Measurements from ENCODE around the gene FOXN1. TPM values are rescaled to one million over a fixed set of nuclear protein-coding genes. Genes with fewer than 3 reads are reported as not detected.

The FOXN1 gene
- polyA plus RNA-seq, 2 of the 4 experiments (the other 2 are of a cell fraction), result not detected

GRCh38 chr17:28511858-28512461, 5.8 kb downstream of the FOXN1 start:
- DNase-seq (ENCODE audit: low read depth in 1 of 2, low spot score in 1 of 2), result no peak
- ChIA-PET POLR2A (no interaction called here), CTCF (interaction anchor here (1.1 to 13.4 kb wide), 6 partner anchors 8 to 35 kb away, joined by 3 to 153 read pairs (median 6); no protein-coding TSS in a partner anchor)
- FAIRE-seq, result no peak
- no peak overlapping the region for H3K4me3 ChIP-seq
- ATAC-seq, result no peak
- no peak overlapping the region for H3K4me2 ChIP-seq
- no peak overlapping the region for H3K27ac ChIP-seq
- TF ChIP-seq GATA3 (IDR thresholded peaks at IDR 0.05; ENCODE audit: borderline replicate concordance) (no peak), NPAS2 (CRISPR knock-in tag; IDR thresholded peaks at IDR 0.05; ENCODE audit: borderline replicate concordance) (no peak), POLR2AphosphoS2 (conservative IDR thresholded peaks at IDR 0.05; ENCODE audit: low read length) (no peak), JUN (IDR thresholded peaks at IDR 0.05) (no peak), TP53 (CRISPR knock-in tag; IDR thresholded peaks at IDR 0.05) (no peak), NR3C1 (IDR thresholded peaks at IDR 0.05) (no peak), FOSB (CRISPR knock-in tag; IDR thresholded peaks at IDR 0.05) (no peak), CEBPB (IDR thresholded peaks at IDR 0.05) (no peak), ZC3H11A (IDR thresholded peaks at IDR 0.05) (no peak), RCOR1 (IDR thresholded peaks at IDR 0.05; ENCODE audit: low read depth, low read length) (no peak), CHD4 (IDR thresholded peaks at IDR 0.05; ENCODE audit: borderline replicate concordance) (no peak), CHD2 (IDR thresholded peaks at IDR 0.05; ENCODE audit: low read length, partially characterized antibody) (no peak), CBX2 (IDR thresholded peaks at IDR 0.05; ENCODE audit: borderline replicate concordance, low read depth) (no peak), RFX5 (IDR thresholded peaks at IDR 0.05) (no peak), RAD21 (conservative IDR thresholded peaks at IDR 0.05 in 1 of 2, IDR thresholded peaks at IDR 0.05 in 1 of 2) (no peak), MYC (IDR thresholded peaks at IDR 0.05; ENCODE audit: borderline replicate concordance, low read length) (no peak)
- TF ChIP-seq, protein P1, sequence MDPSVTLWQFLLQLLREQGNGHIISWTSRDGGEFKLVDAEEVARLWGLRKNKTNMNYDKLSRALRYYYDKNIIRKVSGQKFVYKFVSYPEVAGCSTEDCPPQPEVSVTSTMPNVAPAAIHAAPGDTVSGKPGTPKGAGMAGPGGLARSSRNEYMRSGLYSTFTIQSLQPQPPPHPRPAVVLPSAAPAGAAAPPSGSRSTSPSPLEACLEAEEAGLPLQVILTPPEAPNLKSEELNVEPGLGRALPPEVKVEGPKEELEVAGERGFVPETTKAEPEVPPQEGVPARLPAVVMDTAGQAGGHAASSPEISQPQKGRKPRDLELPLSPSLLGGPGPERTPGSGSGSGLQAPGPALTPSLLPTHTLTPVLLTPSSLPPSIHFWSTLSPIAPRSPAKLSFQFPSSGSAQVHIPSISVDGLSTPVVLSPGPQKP (IDR thresholded peaks at IDR 0.05; ENCODE audit: low read depth, low read length), result no peak
- peaks cover 7% of the 10 kb centered on the region; the same call in 1 of the 3 replicates for H3K9me3 ChIP-seq
- WGBS (ENCODE audit: missing lambda C conversion rate), result 64% methylated on average over 3 of the region's 3 CpGs
- H3K4me1 ChIP-seq, result no peaks in the 10 kb centered on the region

- H3K4me2 ChIP-seq, result no peak overlapping the region
- no peak for DNase-seq (ENCODE audit: low read depth in 1 of 2, low spot score in 1 of 2)
- H3K4me1 ChIP-seq, result no peaks in the 10 kb centered on the region
- ChIA-PET CTCF (interaction anchor here (0.7 to 13.4 kb wide), 3 partner anchors 10 to 27 kb away, joined by 3 to 153 read pairs (median 5); no protein-coding TSS in a partner anchor), POLR2A (no interaction called here)
- 52% methylated on average over 6 of the region's 7 CpGs for WGBS (ENCODE audit: missing lambda C conversion rate)
- peaks cover 7% of the 10 kb centered on the region; the same call in 2 of the 3 replicates for H3K9me3 ChIP-seq
- no peak for ATAC-seq
- no peak overlapping the region for H3K27ac ChIP-seq
- no peak for FAIRE-seq
- TF ChIP-seq BHLHE40 (IDR thresholded peaks at IDR 0.05; ENCODE audit: low read depth, low read length), result no peak
- no peak for TF ChIP-seq HMGXB4 (CRISPR knock-in tag; IDR thresholded peaks at IDR 0.05; ENCODE audit: borderline replicate concordance)
- TF ChIP-seq HEYL (CRISPR knock-in tag; IDR thresholded peaks at IDR 0.05), result no peak
- no peak for TF ChIP-seq USF2 (IDR thresholded peaks at IDR 0.05)
- TF ChIP-seq JUNB (IDR thresholded peaks at IDR 0.05), result no peak
- no peak for TF ChIP-seq CHD4 (IDR thresholded peaks at IDR 0.05; ENCODE audit: borderline replicate concordance)
- TF ChIP-seq FOXS1 (CRISPR knock-in tag; IDR thresholded peaks at IDR 0.05), result no peak
- no peak for TF ChIP-seq FOSL2 (IDR thresholded peaks at IDR 0.05)
- no peak for TF ChIP-seq FOSL2 (CRISPR knock-in tag; IDR thresholded peaks at IDR 0.05)
- TF ChIP-seq ZSCAN20 (CRISPR knock-in tag; IDR thresholded peaks at IDR 0.05), result no peak
- TF ChIP-seq, protein P2, sequence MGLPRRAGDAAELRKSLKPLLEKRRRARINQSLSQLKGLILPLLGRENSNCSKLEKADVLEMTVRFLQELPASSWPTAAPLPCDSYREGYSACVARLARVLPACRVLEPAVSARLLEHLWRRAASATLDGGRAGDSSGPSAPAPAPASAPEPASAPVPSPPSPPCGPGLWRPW (IDR thresholded peaks at IDR 0.05), result no peak
- TF ChIP-seq HDAC2 (IDR thresholded peaks at IDR 0.05), result no peak
- no peak for TF ChIP-seq GATA3 (IDR thresholded peaks at IDR 0.05; ENCODE audit: borderline replicate concordance)
- no peak overlapping the region for H3K4me3 ChIP-seq
These were observed 7.3 kb downstream of the FOXN1 start for GRCh38 chr17:28513476-28513875.

Data from A549 (cell line).